KG1 (cell line): ENCODE measurements around the gene STX8.

Experiments used
- DNase-seq: peaks from one replicate; lab custom pipeline; 2025; lab: John Stamatoyannopoulos, UW

Gene STX8

DNA sequence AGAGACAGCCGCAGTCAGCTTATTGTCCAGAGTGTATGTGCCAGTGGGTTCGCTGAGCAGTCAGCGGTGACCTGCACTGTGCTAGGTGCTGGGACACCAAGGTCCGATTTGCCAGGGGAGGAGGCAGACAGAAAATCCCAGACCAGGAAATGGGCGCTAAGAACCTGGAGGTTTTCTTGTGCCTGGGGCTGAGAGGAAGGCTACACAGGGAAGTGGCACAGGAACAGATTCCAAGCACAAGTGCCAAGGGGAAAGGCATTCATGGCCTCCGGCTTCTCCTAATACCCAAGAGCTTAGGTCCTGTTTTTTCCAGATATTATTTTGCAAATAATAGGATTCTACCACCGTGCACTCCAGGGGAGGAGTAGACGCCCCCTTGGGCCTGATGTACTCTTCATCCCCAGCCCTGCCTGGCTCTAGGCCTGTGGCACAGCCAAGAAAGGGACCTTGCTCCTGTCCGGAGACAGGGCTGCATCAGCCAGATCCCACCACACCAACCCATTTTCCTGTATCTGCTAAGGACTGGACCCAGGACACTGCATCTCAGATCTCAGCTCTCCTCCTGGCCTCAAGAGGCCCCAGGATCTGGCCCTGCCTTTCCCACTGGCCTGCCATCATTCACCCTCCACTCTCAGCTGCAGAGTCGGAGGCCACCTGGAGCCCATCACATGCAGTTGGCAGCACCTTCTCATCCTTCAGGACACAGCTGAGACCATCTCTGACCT, 367.1 kb downstream of the STX8 start:
- DNase-seq: no peak

DNA sequence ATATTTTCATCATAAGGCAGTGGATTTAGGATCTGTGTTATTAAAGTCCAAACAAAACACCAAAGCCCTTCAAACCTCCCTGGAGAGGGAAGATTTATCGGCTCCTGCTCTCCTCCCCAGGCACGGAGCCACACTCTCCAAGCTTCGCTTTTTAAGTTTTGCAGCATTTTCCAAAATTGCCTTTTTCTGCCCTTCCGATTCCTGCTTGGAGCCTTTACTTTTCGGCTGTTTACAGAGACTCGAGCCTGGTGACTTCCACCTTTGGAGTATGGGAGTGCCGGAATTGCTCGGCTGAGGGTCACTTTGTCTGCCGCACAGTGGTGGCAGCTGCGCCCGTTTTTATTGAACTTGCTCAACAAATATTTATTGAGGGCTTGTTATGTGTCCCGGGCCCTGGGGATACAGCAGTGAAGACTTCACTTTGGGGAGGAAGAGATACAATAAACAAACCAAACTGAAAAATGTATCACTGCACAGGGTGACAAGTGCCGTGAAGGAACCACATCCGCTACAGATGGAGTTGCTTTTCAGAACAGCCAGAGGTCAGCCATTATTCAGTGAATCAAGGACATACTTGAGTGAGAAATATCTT, 368.8 kb downstream of the STX8 start:
- no peak for DNase-seq

DNA sequence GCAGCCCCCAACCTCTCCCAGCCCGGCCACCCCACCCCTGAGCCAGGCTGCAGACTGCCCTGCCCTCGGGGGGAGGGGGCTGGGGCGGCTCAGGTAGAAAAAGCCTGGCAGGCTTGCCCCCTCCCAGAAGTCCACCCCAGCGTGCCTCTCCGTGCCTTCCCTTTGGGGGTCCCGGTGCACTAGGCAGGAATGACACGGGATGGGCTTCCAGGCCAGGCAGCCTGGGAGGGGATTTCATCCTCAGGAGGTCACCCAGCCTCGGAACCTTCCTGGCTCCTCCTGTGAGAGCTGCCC, 369.3 kb downstream of the STX8 start:
- DNase-seq: no peak

DNA sequence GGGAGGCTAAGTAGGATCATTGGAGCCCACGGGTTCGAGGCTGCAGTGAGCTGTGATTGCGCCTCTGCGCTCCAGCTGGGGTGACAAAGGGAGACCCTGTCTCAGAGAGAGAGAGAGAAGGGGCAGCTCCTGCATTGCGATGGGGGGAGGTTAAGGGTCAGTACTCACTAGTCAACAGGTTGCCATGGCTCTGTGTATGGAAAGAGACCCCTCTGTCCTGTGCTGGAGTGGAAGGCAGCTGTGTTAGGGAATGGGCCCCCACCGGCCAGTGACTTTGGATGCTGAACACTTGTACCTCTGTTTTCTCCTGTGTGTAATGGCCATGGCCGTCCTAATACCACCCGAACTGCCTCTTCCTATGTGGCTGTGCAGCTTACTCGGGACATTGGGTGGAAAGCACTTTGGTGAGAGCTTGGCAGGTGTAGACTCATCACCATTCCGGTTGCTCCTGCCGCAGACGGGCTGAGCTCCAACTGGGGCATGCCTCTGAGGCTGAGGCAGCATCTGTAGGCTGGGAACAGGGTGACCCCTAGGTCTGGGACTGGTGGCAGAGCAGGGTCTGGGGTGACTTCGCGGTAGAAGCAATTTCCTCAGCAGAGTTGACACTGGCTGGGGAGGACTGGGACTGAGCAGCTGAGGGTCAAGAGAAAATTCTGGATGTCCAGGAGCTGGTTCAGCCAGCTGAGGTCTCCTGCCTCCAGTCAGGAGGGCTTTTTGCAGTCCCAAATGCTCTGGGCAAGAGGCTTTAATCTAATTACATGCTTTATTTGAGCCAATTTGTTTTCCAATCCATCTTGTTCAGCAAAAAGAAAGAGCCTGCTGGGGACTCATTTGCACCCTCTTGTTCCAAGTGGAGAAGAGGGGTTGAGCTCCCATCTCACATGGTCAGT, 369.9 kb downstream of the STX8 start:
- DNase-seq: no peak

DNA sequence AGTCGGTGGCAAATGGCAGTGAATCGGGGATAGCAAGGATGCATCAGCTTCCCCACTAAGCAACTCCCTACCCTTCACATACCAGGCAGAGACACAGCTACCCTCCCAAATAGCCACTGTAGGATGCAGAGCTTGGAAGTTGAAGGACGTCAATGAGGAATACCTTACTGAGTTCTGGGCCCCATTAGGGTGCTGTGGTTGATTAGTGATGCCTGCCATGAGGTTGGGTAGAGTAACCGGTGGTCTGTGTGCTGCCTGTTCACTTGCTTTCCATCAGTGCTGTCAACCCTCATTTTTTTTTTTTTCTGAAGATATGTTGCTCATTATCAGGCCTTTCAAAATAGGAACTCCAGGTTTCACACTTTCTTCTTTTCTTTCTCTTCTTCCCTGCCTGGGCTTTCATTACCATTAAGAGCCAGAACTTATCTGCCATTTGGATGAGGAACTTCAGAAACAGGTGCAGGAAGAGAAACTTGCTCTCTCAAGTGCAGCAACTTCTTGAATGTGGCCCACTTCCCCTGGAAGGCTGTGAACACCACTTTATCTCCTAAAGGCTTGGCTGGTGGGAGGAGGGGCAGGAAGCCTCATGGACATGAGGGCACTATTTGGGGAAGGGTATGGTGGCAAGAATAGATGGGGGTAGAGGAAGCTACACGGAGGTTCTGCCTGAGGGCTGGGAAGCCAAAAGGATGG, 370.8 kb downstream of the STX8 start:
- no peak for DNase-seq

DNA sequence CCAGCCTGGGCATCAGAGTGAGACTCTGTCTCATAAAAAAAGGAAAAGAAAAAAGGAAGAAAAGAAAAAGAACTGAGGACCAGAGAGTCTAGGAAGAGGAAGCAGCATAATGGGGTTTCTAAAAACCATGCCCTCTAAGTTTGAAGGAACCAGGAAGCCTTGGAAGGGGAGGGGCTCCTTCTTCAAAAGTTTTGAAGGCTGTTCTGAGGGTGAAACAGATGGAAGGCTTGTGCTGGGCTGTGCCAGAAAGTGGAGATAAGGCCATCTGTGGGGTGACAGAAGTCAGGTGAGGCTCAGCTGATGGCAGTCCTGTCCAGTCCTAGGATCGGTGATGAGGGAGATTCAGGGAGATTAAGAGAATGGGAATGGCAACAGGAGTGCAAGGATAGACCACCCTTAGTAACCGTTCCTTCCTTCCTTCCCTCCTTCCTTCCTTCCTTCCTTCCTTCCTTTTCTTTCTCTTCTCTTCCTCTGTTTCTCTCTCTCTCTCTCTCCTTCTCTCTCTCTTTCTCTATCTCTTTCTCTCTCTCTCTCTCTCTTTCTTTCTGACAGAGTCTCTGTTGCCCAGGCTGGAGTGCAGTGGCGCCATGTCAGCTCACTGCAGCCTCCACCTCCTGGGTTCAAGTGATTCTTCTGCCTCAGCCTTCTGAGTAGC, 371.7 kb downstream of the STX8 start:
- no peak for DNase-seq

DNA sequence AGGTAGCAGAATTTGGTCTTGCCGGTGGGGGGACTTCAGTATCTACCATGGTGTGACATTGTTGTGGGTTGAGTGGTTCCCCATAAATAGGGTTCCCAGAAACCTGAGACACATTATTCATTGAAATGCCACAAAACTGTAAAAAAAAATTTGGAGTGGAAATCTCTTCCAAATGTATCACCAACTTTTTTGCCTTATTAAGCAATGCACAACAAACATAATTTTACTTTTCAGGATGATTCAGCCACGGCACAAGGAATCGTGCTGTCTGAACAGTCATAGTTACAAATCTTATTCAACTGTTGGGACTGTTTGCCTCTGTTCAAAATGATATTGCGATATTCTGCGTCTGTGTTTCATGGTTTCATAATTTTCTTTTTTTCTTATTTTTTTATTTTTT, 373.1 kb downstream of the STX8 start:
- no peak for DNase-seq

DNA sequence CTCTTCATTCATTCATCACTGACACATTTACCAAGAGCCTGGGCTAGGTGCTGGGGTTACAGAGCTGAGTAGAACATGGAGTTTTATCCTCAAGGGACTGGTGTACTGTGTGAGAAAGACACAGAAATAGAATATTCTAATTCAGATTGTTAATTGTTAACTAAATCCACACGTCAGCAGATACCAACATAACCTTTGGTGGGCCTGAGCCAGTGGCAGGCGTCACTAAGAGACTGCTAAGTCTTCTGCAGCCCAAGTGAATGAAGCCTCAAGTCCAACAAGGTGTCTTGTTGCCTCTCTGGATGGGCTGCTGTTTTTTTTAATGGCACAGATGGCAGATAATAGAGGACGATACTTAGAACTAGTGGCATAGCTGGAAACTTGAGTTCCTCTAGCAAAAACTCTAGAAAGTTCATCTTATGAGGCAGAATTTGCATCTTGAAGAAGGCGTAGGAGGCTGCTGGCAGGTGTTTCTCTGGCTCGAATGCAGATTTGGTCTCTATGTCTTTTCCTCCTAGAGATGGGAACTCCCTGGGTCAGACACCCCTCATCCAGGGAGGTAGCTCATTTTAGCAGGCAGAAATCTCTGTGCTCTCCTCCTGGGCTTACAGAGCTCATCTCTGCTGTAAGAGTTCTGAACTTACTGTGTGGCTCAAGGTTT, 374.8 kb downstream of the STX8 start:
- DNase-seq: no peak
